Right ventricle myocardium inferior (tissue), 1 donor: ENCODE data around the gene ARSK. TPM values are rescaled to one million over a fixed set of nuclear protein-coding genes. Genes with fewer than 3 reads are reported as not detected.
"Not testable (repeated sequence)": the region's sequence is repeated elsewhere in the genome, so short reads cannot be mapped to it uniquely, and the experiment has no call there.

ENCODE experiments used
- ATAC-seq: fragments of 200-7000 bp; cut with Tn5 transposase; one replicate; pipeline ENCODE4 v1.9.1; 2020; ENCODE audit warnings: mild to moderate bottlenecking, moderate library complexity
- DNase-seq: peaks from one replicate; pipeline ENCODE4 v3.0.0; 2021; ENCODE audit errors: missing footprints
- intact Hi-C: fragments of 100-400 bp; cut with DNase I; formaldehyde crosslinking; loops from one replicate; pipeline ENCODE4 v1.11.0; 2022
- total RNA-seq: library from RNA; stranded (reverse); fragmentation: NEBNext Ultra II Directional; extraction: Animal tissue kit (Norgen Biotek cat#: 25700); gene quantifications from one replicate; pipeline ENCODE4 v1.2.1, GENCODE V29; 2021
- donor health status: DM: no; HTN: yes; CAD: no; lungs with severe emphysema.

Gene ARSK
- total RNA-seq, 1 donor from 2014 or later, result 4.7 TPM

GRCh38 chr5:95619096-95619495 lies 64.2 kb downstream of the ARSK start:
- DNase-seq (no peak), ATAC-seq (no peak)
- intact Hi-C loops, result no loop called here

GRCh38 chr5:95619514-95620029 lies 64.7 kb downstream of the ARSK start:
- no peak for ATAC-seq
- DNase-seq, result no peak
- intact Hi-C loops, result no loop called here

GRCh38 chr5:95620030-95620869 lies 65.3 kb downstream of the ARSK start, which contains the start of gene GPR150:
TSS of gene GPR150 (plus strand) at chr5:95620087. CDS start at chr5:95620276, 189 bp downstream.
- DNase-seq (peak; percentile 83), ATAC-seq (peak; percentile 74)
- intact Hi-C loops, result no loop called here

- ATAC-seq (peak; percentile 61), DNase-seq (peak; percentile 62)
- intact Hi-C loops, result no loop called here
Measured at GRCh38 chr5:95620870-95621838, 66.3 kb downstream of the ARSK start.

- intact Hi-C loops, result no loop called here
- no peak for ATAC-seq
- DNase-seq, result no peak
Measured at GRCh38 chr5:95621839-95622629, 67.1 kb downstream of the ARSK start.

- no peak for DNase-seq
- ATAC-seq, result no peak
- intact Hi-C loops, result no loop called here
Measured at GRCh38 chr5:95623706-95624105, 68.8 kb downstream of the ARSK start.

- no peak for ATAC-seq
- no peak for DNase-seq
- intact Hi-C loops, result no loop called here
Measured at GRCh38 chr5:95624368-95624767, 69.5 kb downstream of the ARSK start.

- ATAC-seq (peak; percentile 65), DNase-seq (no peak)
- intact Hi-C loops, result no loop called here
Measured at GRCh38 chr5:95626701-95627100, 71.8 kb downstream of the ARSK start.

- intact Hi-C loops, result no loop called here
- ATAC-seq (no peak), DNase-seq (no peak)
Measured at GRCh38 chr5:95627971-95628810, 73.3 kb downstream of the ARSK start.

- intact Hi-C loops, result no loop called here
- no peak for ATAC-seq
Measured at GRCh38 chr5:95628933-95629332, 74.0 kb downstream of the ARSK start.

GRCh38 chr5:95630394-95630917 lies 75.6 kb downstream of the ARSK start:
- DNase-seq (no peak), ATAC-seq (no peak)
- intact Hi-C loops, result no loop called here

More at GRCh38 chr5:95628933-95629332, 74.0 kb downstream of the ARSK start:
- no peak for DNase-seq

GRCh38 chr5:95631255-95631958 lies 76.5 kb downstream of the ARSK start:
- intact Hi-C loops, result no loop called here
- ATAC-seq (peak; percentile 18), DNase-seq (no peak)

GRCh38 chr5:95631991-95632675 lies 77.2 kb downstream of the ARSK start:
- no peak for DNase-seq
- intact Hi-C loops, result no loop called here
- ATAC-seq, result no peak

- DNase-seq, ATAC-seq, intact Hi-C loops: not testable (repeated sequence)
Measured at GRCh38 chr5:95632942-95633341, 78.0 kb downstream of the ARSK start.

GRCh38 chr5:95633671-95634070 lies 78.8 kb downstream of the ARSK start:
- ATAC-seq, result no peak

GRCh38 chr5:95634081-95634480 lies 79.2 kb downstream of the ARSK start:
- DNase-seq, result no peak
- ATAC-seq, result no peak
- intact Hi-C loops, result no loop called here

More at GRCh38 chr5:95633671-95634070, 78.8 kb downstream of the ARSK start:
- DNase-seq, result no peak
- intact Hi-C loops, result no loop called here
